Stimulated activated CD4-positive, alpha-beta T cell treated with anti-CD3 and anti-CD28 coated beads, Interleukin-2, amount 100 ng/mL, for 24 hours (primary cell): ENCODE data around the gene ARHGEF28.

Source experiments
- DNase-seq, 2 donors: peaks; one replicate each; pipeline ENCODE4 v3.0.0-alpha.2; 2020

ARHGEF28 gene

GRCh38 chr5:73663161-73663859 is 37.3 kb downstream of the ARHGEF28 start:
- DNase-seq: no peak

GRCh38 chr5:73663860-73664240 is 37.9 kb downstream of the ARHGEF28 start:
- no peak for DNase-seq

- DNase-seq: no peak
These were observed 38.8 kb downstream of the ARHGEF28 start for GRCh38 chr5:73664796-73665195.

GRCh38 chr5:73666891-73667290 is 40.9 kb downstream of the ARHGEF28 start:
- no peak for DNase-seq

GRCh38 chr5:73668017-73668416 is 42.0 kb downstream of the ARHGEF28 start:
- no peak for DNase-seq

GRCh38 chr5:73668486-73669111 is 42.6 kb downstream of the ARHGEF28 start:
- no peak for DNase-seq

- no peak for DNase-seq
These were observed 44.7 kb downstream of the ARHGEF28 start for GRCh38 chr5:73670731-73671130.

GRCh38 chr5:73672132-73672531 is 46.1 kb downstream of the ARHGEF28 start:
- DNase-seq: no peak

- DNase-seq: no peak
These were observed 47.2 kb downstream of the ARHGEF28 start for GRCh38 chr5:73673161-73673591.

GRCh38 chr5:73674669-73675004 is 48.6 kb downstream of the ARHGEF28 start:
- DNase-seq: no peak

GRCh38 chr5:73678322-73678740 is 52.3 kb downstream of the ARHGEF28 start:
- no peak for DNase-seq

GRCh38 chr5:73678807-73679206 is 52.8 kb downstream of the ARHGEF28 start:
- no peak for DNase-seq

GRCh38 chr5:73682176-73682575 is 56.2 kb downstream of the ARHGEF28 start:
- no peak for DNase-seq

GRCh38 chr5:73684691-73685090 is 58.7 kb downstream of the ARHGEF28 start:
- DNase-seq: no peak

- no peak for DNase-seq
These were observed 60.9 kb downstream of the ARHGEF28 start for GRCh38 chr5:73686912-73687311.

- no peak for DNase-seq
These were observed 61.4 kb downstream of the ARHGEF28 start for GRCh38 chr5:73687357-73687756.

- DNase-seq: no peak
These were observed 64.0 kb downstream of the ARHGEF28 start for GRCh38 chr5:73690015-73690414.

GRCh38 chr5:73691302-73692080 is 65.5 kb downstream of the ARHGEF28 start:
- DNase-seq: no peak

GRCh38 chr5:73692166-73692640 is 66.2 kb downstream of the ARHGEF28 start:
- DNase-seq: no peak

GRCh38 chr5:73692981-73693380 is 67.0 kb downstream of the ARHGEF28 start:
- no peak for DNase-seq

- DNase-seq: no peak
These were observed 67.6 kb downstream of the ARHGEF28 start for GRCh38 chr5:73693573-73694061.

GRCh38 chr5:73694089-73694488 is 68.1 kb downstream of the ARHGEF28 start:
- DNase-seq: no peak

GRCh38 chr5:73698011-73698410 is 72.0 kb downstream of the ARHGEF28 start:
- no peak for DNase-seq

GRCh38 chr5:73701566-73701965 is 75.6 kb downstream of the ARHGEF28 start:
- no peak for DNase-seq
